ENCODE data around the gene TMEM235.

The TMEM235 gene

DNA sequence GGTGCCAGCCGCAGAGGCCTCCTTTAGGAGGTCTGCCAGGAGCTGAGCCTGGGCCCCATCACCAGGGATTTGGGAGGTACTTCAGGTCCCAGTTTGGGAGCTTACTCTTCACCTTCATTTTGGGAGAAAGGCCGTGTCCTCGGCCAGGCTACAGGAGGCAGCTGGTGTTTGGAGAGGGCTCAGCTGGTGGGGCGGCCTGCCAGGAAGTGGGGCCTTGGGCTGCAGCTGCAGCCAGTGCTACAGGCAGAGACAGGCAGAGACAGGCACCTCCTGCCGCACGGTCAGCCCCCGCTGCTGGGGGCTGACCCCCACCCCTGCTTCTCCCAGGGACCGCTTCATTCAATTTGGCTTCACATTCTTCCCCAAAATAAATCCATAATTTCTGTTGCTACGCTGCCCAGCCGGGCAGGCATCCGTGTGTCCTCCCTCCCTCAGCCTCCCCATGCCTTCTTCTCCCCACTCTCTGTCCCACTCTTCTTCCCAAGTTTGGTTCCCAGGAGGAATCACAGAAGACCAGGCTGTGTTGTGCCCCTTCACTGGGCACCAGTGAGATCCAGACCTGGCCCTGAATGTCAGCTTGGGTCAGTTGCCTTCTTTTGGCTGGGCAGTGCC lies 6.1 kb downstream of the TMEM235 start:
- TF ChIP-seq, protein P1, sequence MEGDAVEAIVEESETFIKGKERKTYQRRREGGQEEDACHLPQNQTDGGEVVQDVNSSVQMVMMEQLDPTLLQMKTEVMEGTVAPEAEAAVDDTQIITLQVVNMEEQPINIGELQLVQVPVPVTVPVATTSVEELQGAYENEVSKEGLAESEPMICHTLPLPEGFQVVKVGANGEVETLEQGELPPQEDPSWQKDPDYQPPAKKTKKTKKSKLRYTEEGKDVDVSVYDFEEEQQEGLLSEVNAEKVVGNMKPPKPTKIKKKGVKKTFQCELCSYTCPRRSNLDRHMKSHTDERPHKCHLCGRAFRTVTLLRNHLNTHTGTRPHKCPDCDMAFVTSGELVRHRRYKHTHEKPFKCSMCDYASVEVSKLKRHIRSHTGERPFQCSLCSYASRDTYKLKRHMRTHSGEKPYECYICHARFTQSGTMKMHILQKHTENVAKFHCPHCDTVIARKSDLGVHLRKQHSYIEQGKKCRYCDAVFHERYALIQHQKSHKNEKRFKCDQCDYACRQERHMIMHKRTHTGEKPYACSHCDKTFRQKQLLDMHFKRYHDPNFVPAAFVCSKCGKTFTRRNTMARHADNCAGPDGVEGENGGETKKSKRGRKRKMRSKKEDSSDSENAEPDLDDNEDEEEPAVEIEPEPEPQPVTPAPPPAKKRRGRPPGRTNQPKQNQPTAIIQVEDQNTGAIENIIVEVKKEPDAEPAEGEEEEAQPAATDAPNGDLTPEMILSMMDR (IDR thresholded peaks at IDR 0.05), result no peak

DNA sequence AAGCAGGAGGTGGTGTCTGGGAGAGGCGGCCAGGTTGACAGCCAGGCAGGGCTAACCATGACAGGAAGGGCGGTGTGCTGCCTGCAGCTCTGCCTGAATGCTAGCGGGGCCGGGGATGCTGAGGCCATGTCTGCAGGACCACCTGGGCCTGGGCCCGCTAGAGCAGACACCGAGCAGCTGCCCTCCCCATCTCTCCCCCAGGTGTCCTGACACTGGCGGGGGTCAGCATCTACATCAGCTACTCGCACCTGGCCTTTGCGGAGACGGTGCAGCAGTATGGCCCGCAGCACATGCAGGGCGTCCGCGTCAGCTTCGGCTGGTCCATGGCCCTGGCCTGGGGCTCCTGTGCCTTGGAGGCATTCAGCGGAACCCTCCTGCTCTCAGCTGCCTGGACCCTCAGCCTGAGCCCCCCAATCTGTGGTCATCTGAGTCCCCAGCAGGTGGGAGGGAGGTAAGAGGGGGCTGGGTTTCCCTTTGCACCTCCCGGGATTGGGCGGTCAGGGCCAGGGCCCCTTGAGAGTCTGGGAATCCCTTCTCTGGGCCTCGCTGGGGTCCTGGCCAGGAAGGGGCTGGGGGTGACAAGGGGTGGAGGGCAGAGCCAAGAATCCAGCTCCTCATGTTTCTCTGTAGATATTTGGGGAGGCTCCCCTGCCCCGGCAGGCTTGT lies 7.5 kb downstream of the TMEM235 start:
- TF ChIP-seq, protein P1 (IDR thresholded peaks at IDR 0.05), result no peak

DNA sequence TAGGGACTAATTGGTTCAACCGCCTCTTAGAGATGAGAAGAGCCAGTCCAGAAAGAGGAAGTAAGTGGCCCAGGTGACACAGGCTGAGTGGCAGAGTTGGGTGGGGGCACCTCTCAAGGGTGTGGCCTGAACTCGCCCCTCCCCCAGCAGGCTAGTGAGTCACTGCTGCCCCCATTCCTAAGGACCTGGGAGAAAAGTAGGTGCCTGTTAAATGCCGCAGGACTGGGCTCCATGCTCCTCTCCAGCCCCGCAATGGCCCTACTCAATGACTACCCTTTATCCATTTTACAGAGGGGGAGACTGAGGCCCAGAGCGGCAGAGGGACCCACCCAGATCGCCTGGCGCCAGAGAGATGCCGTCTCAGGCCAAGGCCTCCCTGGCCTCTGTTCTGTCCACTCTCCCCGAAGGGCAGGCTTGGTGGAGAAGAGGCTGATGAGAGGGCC lies 8.1 kb downstream of the TMEM235 start:
- TF ChIP-seq, protein P1 (IDR thresholded peaks at IDR 0.05), result no peak

DNA sequence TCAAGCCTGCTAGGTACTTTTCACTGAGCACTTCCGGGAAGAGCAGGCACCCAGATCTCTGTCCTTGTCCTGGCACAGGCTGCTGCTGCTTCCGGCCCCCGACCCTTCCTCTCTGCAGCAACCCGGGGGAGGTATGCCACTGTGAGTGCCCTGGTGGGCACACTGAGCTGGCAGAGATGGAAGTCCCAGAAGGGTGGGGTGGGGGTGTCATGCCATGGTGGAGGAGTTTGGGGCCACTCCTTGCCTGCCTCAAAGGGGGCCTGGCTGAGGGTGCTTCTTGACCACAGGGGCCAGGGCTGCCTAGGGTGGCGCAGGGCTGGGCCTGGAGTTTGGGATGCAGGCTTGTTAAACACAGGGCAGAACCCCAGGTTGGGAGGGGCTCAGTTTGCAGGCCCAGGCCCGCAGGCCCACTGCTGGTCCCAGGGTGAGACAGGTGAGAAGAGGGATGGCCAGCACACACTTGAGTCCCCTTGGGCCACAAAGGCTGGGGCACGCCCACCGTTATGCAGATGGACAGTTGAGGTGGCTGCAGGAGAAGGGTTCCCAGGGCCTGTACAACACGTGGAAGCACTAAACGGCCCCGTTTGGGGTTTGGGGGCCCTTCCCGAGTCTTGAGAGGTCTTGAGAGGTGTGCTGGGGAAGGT lies 8.7 kb downstream of the TMEM235 start:
- TF ChIP-seq, protein P1 (IDR thresholded peaks at IDR 0.05), result no peak

DNA sequence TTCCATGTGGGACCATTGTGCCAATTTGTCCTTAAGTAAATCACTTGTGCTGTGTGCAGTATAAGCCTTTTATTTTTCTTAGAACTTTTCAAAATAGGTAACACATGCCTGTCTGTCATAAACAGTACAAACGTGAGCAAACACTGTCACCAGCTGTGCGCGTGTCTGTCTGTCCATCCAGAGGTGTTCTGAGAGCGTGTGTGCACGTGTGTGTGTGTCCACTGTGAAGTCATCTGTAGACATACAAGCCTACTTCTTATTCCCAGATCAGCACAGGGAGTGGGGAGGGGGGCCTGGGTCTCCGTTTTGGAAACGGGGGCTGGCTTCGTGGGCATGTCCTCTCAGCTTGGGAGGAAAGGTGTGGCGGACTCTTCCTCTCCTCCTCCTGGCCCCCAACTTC lies 9.4 kb downstream of the TMEM235 start:
- TF ChIP-seq, protein P1 (IDR thresholded peaks at IDR 0.05), result no peak

DNA sequence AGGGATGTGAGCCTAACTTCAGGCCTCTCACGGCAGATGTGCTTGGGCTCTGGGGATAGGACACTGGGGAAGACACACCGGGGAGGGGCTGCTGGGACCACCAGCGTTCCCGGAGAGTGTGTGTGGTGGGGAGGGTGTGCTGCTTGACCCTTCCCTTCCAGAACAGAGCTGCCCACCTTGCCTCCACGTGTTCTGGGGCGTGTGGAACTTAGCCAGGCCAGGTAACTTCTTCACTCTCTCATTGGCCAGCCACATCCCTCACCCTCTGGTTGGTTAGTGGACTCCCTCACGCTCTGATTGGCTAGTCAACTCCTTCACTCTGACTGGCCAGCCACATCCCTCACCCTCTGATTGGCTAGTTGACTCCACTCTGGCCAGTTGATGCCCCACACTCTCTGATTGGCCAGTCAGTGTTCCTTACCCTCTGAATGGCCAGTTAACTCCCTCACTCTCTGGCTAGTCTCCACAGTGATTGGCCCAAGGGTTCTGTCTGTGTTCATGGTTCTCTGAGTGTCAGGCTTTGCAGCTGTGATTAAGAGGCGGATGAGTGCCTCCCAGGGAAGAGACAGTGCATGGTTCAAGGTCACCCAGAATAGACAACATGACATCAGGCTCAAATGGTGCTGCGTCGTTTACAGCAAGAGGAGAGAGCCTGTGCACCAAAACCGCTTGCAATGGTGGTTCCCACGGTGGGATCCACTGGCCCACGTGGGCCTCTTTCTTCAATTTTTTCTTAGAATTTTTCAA lies 10.0 kb downstream of the TMEM235 start:
- TF ChIP-seq, protein P1 (IDR thresholded peaks at IDR 0.05), result no peak

DNA sequence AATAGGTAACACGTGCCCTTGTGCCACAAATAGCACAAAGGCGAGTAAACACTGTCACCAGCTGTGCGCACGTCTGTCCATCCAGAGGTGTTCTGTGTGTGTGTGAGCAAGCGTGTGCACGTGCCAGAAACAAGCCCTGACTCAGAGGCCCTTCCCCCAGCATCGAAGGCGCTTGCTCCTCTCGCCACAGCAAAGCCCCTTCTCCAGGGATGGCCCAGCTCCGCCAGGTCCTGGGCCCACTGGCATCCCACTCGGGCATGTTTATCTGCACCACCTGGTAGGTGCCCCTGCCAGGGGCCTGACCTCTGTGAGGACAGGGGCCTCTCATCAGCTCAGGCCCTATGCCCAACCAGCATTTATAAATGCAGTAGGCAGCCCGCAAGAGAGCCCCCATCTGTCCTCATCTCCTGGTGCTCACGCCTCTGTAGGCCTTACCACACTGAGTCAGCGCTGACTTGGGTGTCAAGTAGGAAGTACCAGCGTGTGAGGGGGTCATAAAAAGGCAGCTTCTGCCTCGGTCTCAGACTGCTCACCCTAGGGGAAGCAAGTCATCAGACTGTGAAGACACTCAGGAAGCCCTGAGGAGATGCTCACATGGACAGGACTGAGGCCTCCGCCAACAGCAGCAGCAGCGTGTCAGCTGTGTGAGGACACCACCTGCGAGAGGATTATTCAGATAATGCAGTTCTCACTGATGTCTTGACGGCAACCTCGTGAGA lies 10.8 kb downstream of the TMEM235 start:
- TF ChIP-seq, protein P1 (IDR thresholded peaks at IDR 0.05), result no peak

Measured in LNCAP (cell line).